ENCODE data around the gene JAKMIP1.

JAKMIP1 gene

DNA sequence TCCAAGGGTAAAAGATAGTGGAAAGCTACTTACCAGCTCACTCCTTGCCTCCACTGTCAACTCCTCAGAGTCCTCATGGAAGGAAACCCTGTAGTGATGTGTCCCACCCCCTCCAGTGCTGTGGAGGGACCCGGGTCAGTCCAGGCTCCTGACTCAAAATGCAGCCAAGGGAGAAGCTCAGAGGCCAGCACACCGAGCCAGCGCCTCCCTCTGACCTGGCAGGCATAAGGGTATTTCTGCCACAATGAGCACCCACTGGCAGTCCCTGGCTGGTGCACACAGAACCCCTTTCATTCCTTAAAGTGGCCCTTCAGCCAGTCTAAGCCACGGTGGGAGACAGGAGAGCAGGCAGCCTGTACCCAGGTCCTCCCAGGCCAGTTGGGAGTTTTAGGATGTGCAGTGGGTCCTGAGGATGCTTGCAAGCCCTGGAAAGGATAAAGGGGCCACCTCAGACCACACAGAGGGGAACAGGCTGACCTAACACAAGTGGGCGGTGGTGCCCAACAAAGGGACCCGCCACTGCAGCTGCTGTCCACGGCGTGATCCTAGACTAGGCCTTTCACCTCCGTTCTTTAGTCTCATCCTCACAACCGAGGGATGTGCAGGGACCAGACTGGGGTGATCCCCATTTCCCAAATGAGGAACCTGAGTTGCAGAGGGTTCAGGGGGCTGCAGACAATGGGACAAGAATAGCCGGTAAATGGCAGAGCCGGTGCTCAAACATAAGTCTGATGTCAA lies 5.7 kb downstream of the JAKMIP1 start:
- TF ChIP-seq JUND (IDR thresholded peaks at IDR 0.05; ENCODE audit: low read depth) = no peak
- in situ Hi-C loops (cut with HindIII; ENCODE audit: low pct_unique_long_range_greater_than_20kb, low sequenced_read_pairs) = no loop called here

GRCh38 chr4:6193399-6193798 lies 7.0 kb downstream of the JAKMIP1 start:
- TF ChIP-seq JUND (IDR thresholded peaks at IDR 0.05; ENCODE audit: low read depth) = no peak
- in situ Hi-C loops (cut with HindIII; ENCODE audit: low pct_unique_long_range_greater_than_20kb, low sequenced_read_pairs) = no loop called here
- no peak for DNase-seq (ENCODE audit: low read depth in 1 of 2, low spot score in 1 of 2)

More for the DNA sequence above, 5.7 kb downstream of the JAKMIP1 start:
- no peak for DNase-seq (ENCODE audit: low read depth in 1 of 2, low spot score in 1 of 2)

DNA sequence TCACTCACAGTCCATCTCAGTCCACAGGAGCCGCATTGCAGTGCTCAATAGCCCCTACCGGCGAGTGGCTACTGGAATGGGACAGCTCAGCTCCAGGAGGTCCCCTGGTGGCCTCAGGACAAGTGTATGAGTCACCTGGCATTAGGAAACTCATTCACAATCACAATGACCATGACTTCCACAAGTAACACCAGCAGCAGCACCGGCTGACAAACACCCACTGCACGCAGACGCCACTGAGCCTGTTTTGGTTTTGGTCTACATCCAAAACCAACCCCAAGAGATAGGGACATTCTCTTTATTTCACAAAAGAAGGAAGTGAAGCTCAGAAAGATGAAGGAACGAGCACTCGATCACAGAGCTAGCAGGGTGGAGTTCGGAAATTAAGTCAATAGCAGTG lies 8.1 kb downstream of the JAKMIP1 start:
- in situ Hi-C loops (cut with HindIII; ENCODE audit: low pct_unique_long_range_greater_than_20kb, low sequenced_read_pairs) = no loop called here
- TF ChIP-seq JUND (IDR thresholded peaks at IDR 0.05; ENCODE audit: low read depth) = no peak
- no peak for DNase-seq (ENCODE audit: low read depth in 1 of 2, low spot score in 1 of 2)

DNA sequence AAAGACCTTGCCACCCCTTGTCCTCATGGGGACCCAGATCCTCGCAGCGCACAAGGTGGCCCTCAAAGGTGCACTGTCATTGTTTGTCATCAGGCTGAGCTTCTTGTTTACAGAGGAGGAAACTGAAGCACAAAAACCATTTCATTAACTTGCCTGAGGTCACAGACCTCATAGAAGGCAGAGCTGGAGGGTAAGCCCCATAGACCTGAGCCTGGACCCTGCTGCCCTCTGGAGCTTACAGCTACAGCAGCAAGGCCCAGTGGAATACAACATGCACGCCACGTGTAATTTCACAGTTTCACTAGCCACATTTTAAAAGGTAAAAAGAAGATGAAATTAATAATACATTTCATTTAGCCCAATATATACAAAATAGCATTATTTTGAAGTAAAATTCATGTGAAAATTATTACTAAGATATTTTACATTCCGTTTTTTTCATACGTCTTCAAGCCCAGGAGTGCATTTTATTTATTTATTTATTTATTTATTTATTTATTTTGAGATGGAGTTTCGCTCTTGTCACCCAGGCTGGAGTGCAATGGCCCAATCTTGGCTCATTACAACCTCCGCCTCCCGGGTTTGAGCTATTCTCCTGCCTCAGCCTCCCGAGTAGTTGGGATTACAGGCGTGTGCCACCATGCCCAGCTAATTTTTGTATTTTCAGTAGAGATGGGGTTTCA lies 8.8 kb downstream of the JAKMIP1 start:
- no peak for TF ChIP-seq JUND (IDR thresholded peaks at IDR 0.05; ENCODE audit: low read depth)
- DNase-seq (ENCODE audit: low read depth in 1 of 2, low spot score in 1 of 2) = no peak
- in situ Hi-C loops (cut with HindIII; ENCODE audit: low pct_unique_long_range_greater_than_20kb, low sequenced_read_pairs) = no loop called here

DNA sequence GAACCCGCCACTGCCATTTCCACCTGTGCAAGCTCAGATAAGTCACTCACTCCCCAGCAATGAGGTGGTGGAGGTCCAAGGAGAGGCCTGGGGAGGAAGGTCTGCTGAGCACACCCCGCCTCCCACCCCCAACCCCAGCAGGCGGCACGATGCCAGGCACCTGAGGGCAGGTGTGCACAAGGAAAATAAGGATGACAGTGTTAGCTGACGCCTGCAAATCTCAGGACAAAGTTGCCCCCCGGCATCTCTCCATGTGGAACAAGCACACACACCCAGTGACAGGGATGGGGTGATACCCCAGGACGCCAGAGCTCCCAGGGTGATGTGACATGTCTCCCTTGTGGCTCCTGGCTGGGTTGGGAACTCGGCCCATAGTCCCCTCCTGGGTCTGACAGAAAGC lies 9.9 kb downstream of the JAKMIP1 start:
- in situ Hi-C loops (cut with HindIII; ENCODE audit: low pct_unique_long_range_greater_than_20kb, low sequenced_read_pairs) = no loop called here
- DNase-seq (ENCODE audit: low read depth in 1 of 2, low spot score in 1 of 2) = no peak
- TF ChIP-seq JUND (IDR thresholded peaks at IDR 0.05; ENCODE audit: low read depth) = no peak

DNA sequence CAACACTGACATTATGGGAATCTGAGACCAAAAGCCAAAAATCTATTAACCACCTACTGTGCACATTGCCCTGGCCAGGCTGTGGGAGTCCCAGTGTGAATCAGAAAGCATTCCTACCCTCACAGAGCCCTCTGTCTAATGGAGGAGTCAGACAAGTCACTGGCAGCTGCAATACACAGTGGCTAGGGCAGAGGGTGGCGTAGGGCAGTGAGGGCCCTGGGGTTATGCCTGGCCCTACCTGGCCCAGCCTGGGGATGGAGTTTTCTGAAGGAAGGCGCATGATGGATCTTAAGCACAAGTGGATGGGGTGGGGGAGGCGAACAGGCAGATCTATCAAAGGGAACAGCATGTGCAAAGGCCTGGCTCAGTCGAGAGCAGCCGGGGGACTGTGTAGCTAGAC lies 10.8 kb downstream of the JAKMIP1 start:
- in situ Hi-C loops (cut with HindIII; ENCODE audit: low pct_unique_long_range_greater_than_20kb, low sequenced_read_pairs) = no loop called here
- TF ChIP-seq JUND (IDR thresholded peaks at IDR 0.05; ENCODE audit: low read depth) = no peak
- no peak for DNase-seq (ENCODE audit: low read depth in 1 of 2, low spot score in 1 of 2)

GRCh38 chr4:6188687-6189305 lies 11.6 kb downstream of the JAKMIP1 start:
- in situ Hi-C loops (cut with HindIII; ENCODE audit: low pct_unique_long_range_greater_than_20kb, low sequenced_read_pairs) = no loop called here
- DNase-seq (ENCODE audit: low read depth in 1 of 2, low spot score in 1 of 2) = peak in 1 of 2 experiments; percentile 35
- TF ChIP-seq JUND (IDR thresholded peaks at IDR 0.05; ENCODE audit: low read depth) = no peak

GRCh38 chr4:6184169-6184568 lies 16.2 kb downstream of the JAKMIP1 start:
- DNase-seq (ENCODE audit: low read depth in 1 of 2, low spot score in 1 of 2) = no peak
- in situ Hi-C loops (cut with HindIII; ENCODE audit: low pct_unique_long_range_greater_than_20kb, low sequenced_read_pairs) = no loop called here
- TF ChIP-seq JUND (IDR thresholded peaks at IDR 0.05; ENCODE audit: low read depth) = no peak

DNA sequence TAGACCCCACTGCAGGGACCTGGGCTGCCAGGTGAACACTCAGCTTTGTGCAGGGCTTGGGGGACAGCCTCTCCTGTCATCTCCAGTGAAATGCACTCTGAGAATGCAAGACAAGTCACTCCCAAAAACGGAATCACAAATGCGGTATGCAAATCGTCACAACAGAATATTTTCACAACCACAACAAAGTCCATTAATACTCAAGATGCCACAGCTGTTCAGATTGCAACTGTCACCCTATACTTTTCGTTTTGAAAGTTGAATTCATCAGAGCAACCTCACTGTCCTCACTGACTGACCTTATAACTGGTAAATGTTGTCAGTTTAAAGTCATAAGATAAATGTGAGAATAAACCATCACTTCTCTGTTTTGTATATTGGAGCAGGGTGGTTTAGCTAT lies 16.6 kb downstream of the JAKMIP1 start:
- DNase-seq (ENCODE audit: low read depth in 1 of 2, low spot score in 1 of 2) = no peak

GRCh38 chr4:6182376-6183280 lies 17.7 kb downstream of the JAKMIP1 start:
- DNase-seq (ENCODE audit: low read depth in 1 of 2, low spot score in 1 of 2) = no peak
- no peak for TF ChIP-seq JUND (IDR thresholded peaks at IDR 0.05; ENCODE audit: low read depth)
- in situ Hi-C loops (cut with HindIII; ENCODE audit: low pct_unique_long_range_greater_than_20kb, low sequenced_read_pairs) = no loop called here

More for the DNA sequence above, 16.6 kb downstream of the JAKMIP1 start:
- no peak for TF ChIP-seq JUND (IDR thresholded peaks at IDR 0.05; ENCODE audit: low read depth)
- in situ Hi-C loops (cut with HindIII; ENCODE audit: low pct_unique_long_range_greater_than_20kb, low sequenced_read_pairs) = no loop called here

GRCh38 chr4:6180841-6181631 lies 19.3 kb downstream of the JAKMIP1 start:
- no peak for TF ChIP-seq JUND (IDR thresholded peaks at IDR 0.05; ENCODE audit: low read depth)
- no peak for DNase-seq (ENCODE audit: low read depth in 1 of 2, low spot score in 1 of 2)
- in situ Hi-C loops (cut with HindIII; ENCODE audit: low pct_unique_long_range_greater_than_20kb, low sequenced_read_pairs) = no loop called here

- TF ChIP-seq JUND (IDR thresholded peaks at IDR 0.05; ENCODE audit: low read depth) = no peak
- no peak for DNase-seq (ENCODE audit: low read depth in 1 of 2, low spot score in 1 of 2)
- in situ Hi-C loops (cut with HindIII; ENCODE audit: low pct_unique_long_range_greater_than_20kb, low sequenced_read_pairs) = no loop called here
These were observed 21.0 kb downstream of the JAKMIP1 start for GRCh38 chr4:6179362-6179761.
